AG04450 (cell line): ENCODE measurements around the gene CDC26. TPM values are rescaled to one million over a fixed set of nuclear protein-coding genes. Genes with fewer than 3 reads are reported as not detected.

Experiments
- CTCF ChIA-PET: fragments of 300-600, 350-600 bp; formaldehyde crosslinking; extraction: SDS; loops from one replicate; lab custom pipeline; 2022; ENCODE audit warnings: antibody characterized with exemption, inconsistent platforms; lab: Charles Lee
- POLR2A ChIA-PET: fragments of 350-600 bp; formaldehyde crosslinking; extraction: SDS; loops from one replicate; lab custom pipeline; 2021; ENCODE audit warnings: antibody characterized with exemption, inconsistent platforms; lab: Yijun Ruan, JAX
- DNase-seq: peaks from one replicate; pipeline ENCODE4 v3.0.0-alpha.2; 2011; ENCODE audit warnings: low read depth, low spot score
- H3K27ac ChIP-seq: one replicate; pipeline ENCODE4 v1.5.1; 2012; ENCODE audit warnings: low read depth, low read length, control low read depth
- H3K27me3 ChIP-seq: one replicate; pipeline ENCODE4 v1.6.0; 2012; ENCODE audit warnings: low read length; ENCODE audit not compliant: control insufficient read depth, insufficient read depth
- H3K4me3 ChIP-seq: 2 replicates; pipeline ENCODE4 v1.5.1; 2011; ENCODE audit warnings: mild to moderate bottlenecking, low read depth, low read length, control low read depth
- H3K9me3 ChIP-seq: 2 replicates; pipeline ENCODE4 v1.5.1; 2012; ENCODE audit warnings: low read length; ENCODE audit not compliant: control insufficient read depth, insufficient read depth
- CTCF ChIP-seq: IDR thresholded peaks from 2 replicates; pipeline ENCODE4 v1.5.1; 2011; ENCODE audit warnings: low read depth, low read length, control low read depth, inconsistent platforms
- polyA minus RNA-seq: library from RNA; depleted of rRNA, polyadenylated mRNA; stranded (reverse); fragments of >200 nt; gene quantifications from 2 replicates; pipeline ENCODE4 v1.2.3, GENCODE V29; 2011; rRNA and poly(A)+ RNA removed
- polyA plus RNA-seq: library from polyadenylated mRNA; depleted of rRNA; stranded (reverse); fragments of >200 nt; gene quantifications from 2 replicates; pipeline ENCODE4 v1.2.3, GENCODE V29; 2011; rRNA removed

Gene CDC26
- polyA plus RNA-seq (38.0 and 52.6 TPM in 2 replicates), polyA minus RNA-seq (8.6 and 13.4 TPM in 2 replicates)

GRCh38 chr9:113275157-113276131 is at the start of gene CDC26, which contains the start of gene PRPF4:
Gene CDC26, minus strand, starts transcription at chr9:113275572. Its CDS starts 3,065 bp downstream, at chr9:113272507.
Gene PRPF4, plus strand, starts transcription at chr9:113275658. Its CDS starts 86 bp downstream, at chr9:113275744.
- POLR2A ChIA-PET = interaction anchor here (0.5 to 2.5 kb wide), 12 partner anchors 12 to 382 kb away, joined by 3 to 16 read pairs (median 4); partner anchors contain the start of genes ALAD, C9orf43, FKBP15 and HDHD3

GRCh38 chr9:113322671-113323070 is 47.3 kb upstream of the CDC26 start:
- POLR2A ChIA-PET = no interaction called here
- no peak for DNase-seq
- TF ChIP-seq CTCF = no peak
- CTCF ChIA-PET = no interaction called here
- Histone ChIP-seq H3K9me3 (no peaks in the 10 kb centered on the region), H3K27me3 (peaks cover 10% of the 10 kb centered on the region), H3K4me3 (no peak overlapping the region), H3K27ac (no peak overlapping the region)

More at GRCh38 chr9:113275157-113276131, at the start of gene CDC26, which contains the start of gene PRPF4:
- no peak for TF ChIP-seq CTCF
- Histone ChIP-seq H3K27ac (peak within 1 kb of the TSS; percentile 94), H3K9me3 (no peaks in the 10 kb centered on the region; the same call in 1 of the 2 replicates), H3K4me3 (peak within 1 kb of the TSS; percentile 98), H3K27me3 (no peaks in the 10 kb centered on the region)
- CTCF ChIA-PET = interaction anchor here (0.6 to 4.4 kb wide), 31 partner anchors 10 to 383 kb away, joined by 3 to 40 read pairs (median 5); partner anchors contain the start of genes ALAD, C9orf43, POLE3 and WDR31
- peak; percentile 96 for DNase-seq

- ChIA-PET POLR2A (no interaction called here), CTCF (no interaction called here)
- Histone ChIP-seq H3K27ac (no peak overlapping the region), H3K27me3 (peaks cover 12% of the 10 kb centered on the region), H3K9me3 (no peaks in the 10 kb centered on the region), H3K4me3 (no peak overlapping the region)
- DNase-seq = no peak
- no peak for TF ChIP-seq CTCF
Observed at GRCh38 chr9:113320051-113320450, 44.7 kb upstream of the CDC26 start.

- H3K27ac ChIP-seq = no peak overlapping the region
- ChIA-PET CTCF (interaction anchor here (1.7 to 2.0 kb wide), 2 partner anchors 11 to 336 kb away, joined by 5 to 8 read pairs; no protein-coding TSS in a partner anchor), POLR2A (no interaction called here)
- peaks cover 12% of the 10 kb centered on the region for H3K27me3 ChIP-seq
- TF ChIP-seq CTCF = no peak
- no peak overlapping the region for H3K4me3 ChIP-seq
- H3K9me3 ChIP-seq = no peaks in the 10 kb centered on the region
- DNase-seq = no peak
Observed at GRCh38 chr9:113319054-113319453, 43.7 kb upstream of the CDC26 start.
